ENCODE results near the gene KRTAP3-2.

GRCh38 chr17:41029633-41030245 is 30.0 kb upstream of the KRTAP3-2 start, which contains the start of gene KRTAP1-4:
- TF ChIP-seq, protein P1, sequence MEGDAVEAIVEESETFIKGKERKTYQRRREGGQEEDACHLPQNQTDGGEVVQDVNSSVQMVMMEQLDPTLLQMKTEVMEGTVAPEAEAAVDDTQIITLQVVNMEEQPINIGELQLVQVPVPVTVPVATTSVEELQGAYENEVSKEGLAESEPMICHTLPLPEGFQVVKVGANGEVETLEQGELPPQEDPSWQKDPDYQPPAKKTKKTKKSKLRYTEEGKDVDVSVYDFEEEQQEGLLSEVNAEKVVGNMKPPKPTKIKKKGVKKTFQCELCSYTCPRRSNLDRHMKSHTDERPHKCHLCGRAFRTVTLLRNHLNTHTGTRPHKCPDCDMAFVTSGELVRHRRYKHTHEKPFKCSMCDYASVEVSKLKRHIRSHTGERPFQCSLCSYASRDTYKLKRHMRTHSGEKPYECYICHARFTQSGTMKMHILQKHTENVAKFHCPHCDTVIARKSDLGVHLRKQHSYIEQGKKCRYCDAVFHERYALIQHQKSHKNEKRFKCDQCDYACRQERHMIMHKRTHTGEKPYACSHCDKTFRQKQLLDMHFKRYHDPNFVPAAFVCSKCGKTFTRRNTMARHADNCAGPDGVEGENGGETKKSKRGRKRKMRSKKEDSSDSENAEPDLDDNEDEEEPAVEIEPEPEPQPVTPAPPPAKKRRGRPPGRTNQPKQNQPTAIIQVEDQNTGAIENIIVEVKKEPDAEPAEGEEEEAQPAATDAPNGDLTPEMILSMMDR (IDR thresholded peaks at IDR 0.05), result no peak
- no peak for TF ChIP-seq EZH2 (IDR thresholded peaks at IDR 0.05; ENCODE audit: borderline replicate concordance, insufficient read depth, low read depth, low read length, poor library complexity, severe bottlenecking)

Data from B cell (primary cell).